ENCODE measurements around the gene UBE3C.
"Not testable (repeated sequence)": the region's sequence is repeated elsewhere in the genome, so short reads cannot be mapped to it uniquely, and the experiment has no call there.

UBE3C gene

GRCh38 chr7:157239571-157240270, 101.0 kb downstream of the UBE3C start:
- no peak for DNase-seq (ENCODE audit: low read depth)

GRCh38 chr7:157241631-157242030, 102.9 kb downstream of the UBE3C start:
- DNase-seq (ENCODE audit: low read depth): no peak

- DNase-seq (ENCODE audit: low read depth): no peak
These were observed 106.0 kb downstream of the UBE3C start for GRCh38 chr7:157244516-157245294.

- DNase-seq (ENCODE audit: low read depth): no peak
These were observed 107.3 kb downstream of the UBE3C start for GRCh38 chr7:157246052-157246451.

GRCh38 chr7:157248659-157249058, 109.9 kb downstream of the UBE3C start:
- no peak for DNase-seq (ENCODE audit: low read depth)

- DNase-seq (ENCODE audit: low read depth): peak; percentile 35
These were observed 112.0 kb downstream of the UBE3C start for GRCh38 chr7:157250605-157251228.

GRCh38 chr7:157251817-157252216, 113.1 kb downstream of the UBE3C start:
- DNase-seq (ENCODE audit: low read depth): not testable (repeated sequence)

- DNase-seq (ENCODE audit: low read depth): no peak
These were observed 115.1 kb downstream of the UBE3C start for GRCh38 chr7:157253850-157254249.

GRCh38 chr7:157254781-157255180, 116.1 kb downstream of the UBE3C start:
- not testable (repeated sequence) for DNase-seq (ENCODE audit: low read depth)

- no peak for DNase-seq (ENCODE audit: low read depth)
These were observed 116.5 kb downstream of the UBE3C start for GRCh38 chr7:157255201-157255606.

- DNase-seq (ENCODE audit: low read depth): no peak
These were observed 124.4 kb downstream of the UBE3C start for GRCh38 chr7:157263156-157263555.

GRCh38 chr7:157265051-157265450, 126.3 kb downstream of the UBE3C start:
- DNase-seq (ENCODE audit: low read depth): no peak

- DNase-seq (ENCODE audit: low read depth): no peak
These were observed 127.5 kb downstream of the UBE3C start for GRCh38 chr7:157266272-157266671.

GRCh38 chr7:157267516-157267915, 128.8 kb downstream of the UBE3C start:
- DNase-seq (ENCODE audit: low read depth): no peak

GRCh38 chr7:157267956-157268355, 129.2 kb downstream of the UBE3C start:
- no peak for DNase-seq (ENCODE audit: low read depth)

- DNase-seq (ENCODE audit: low read depth): no peak
These were observed 129.8 kb downstream of the UBE3C start for GRCh38 chr7:157268540-157268939.

- DNase-seq (ENCODE audit: low read depth): no peak
These were observed 130.8 kb downstream of the UBE3C start for GRCh38 chr7:157269341-157270059.

GRCh38 chr7:157270060-157270444, 131.3 kb downstream of the UBE3C start:
- no peak for DNase-seq (ENCODE audit: low read depth)

- DNase-seq (ENCODE audit: low read depth): no peak
These were observed 132.7 kb downstream of the UBE3C start for GRCh38 chr7:157271315-157271990.

- DNase-seq (ENCODE audit: low read depth): peak; percentile 92
These were observed 133.2 kb downstream of the UBE3C start for GRCh38 chr7:157271991-157272324.

GRCh38 chr7:157272351-157273207, 133.9 kb downstream of the UBE3C start:
- no peak for DNase-seq (ENCODE audit: low read depth)
